Vagina (tissue), 2 donors: ENCODE data around the gene C1QTNF1. TPM values are rescaled to one million over a fixed set of nuclear protein-coding genes. Genes with fewer than 3 reads are reported as not detected.
A peak's percentile ranks its signal among the peaks of the same experiment; 100 is the strongest.

Source experiments
- DNase-seq, 2 donors: peaks; one replicate each; pipeline ENCODE4 v3.0.0-alpha.2; 2017; ENCODE audit errors: extremely low spot score in 2 of 2
- H3K27ac ChIP-seq: fragments of 200-600 bp; sonication (generic); one replicate; pipeline ENCODE4 v1.5.1; 2019
- H3K27me3 ChIP-seq: fragments of 200-600 bp; sonication (generic); one replicate; pipeline ENCODE4 v1.5.1; 2019
- H3K36me3 ChIP-seq, 2 donors: fragments of 200-600 bp; sonication (generic); one replicate each; pipeline ENCODE4 v1.5.1; 2017 to 2019
- H3K4me1 ChIP-seq: fragments of 200-600 bp; sonication (generic); one replicate; pipeline ENCODE4 v1.5.1; 2019
- H3K4me3 ChIP-seq, 2 donors: fragments of 200-600 bp; sonication (generic); 1 replicate in 1 of 2; 2 replicates in 1 of 2; pipeline ENCODE4 v1.5.1; 2016 to 2019
- H3K9me3 ChIP-seq: fragments of 200-600 bp; sonication (generic); one replicate; pipeline ENCODE4 v1.5.1; 2019
- CTCF ChIP-seq, 3 experiments: fragments of 450-650 bp in 2 of 3; fragments of 200-600 bp in 1 of 3; sonication (generic) in 1 of 3; IDR thresholded peaks; one replicate each; pipeline ENCODE4 v1.5.1; 2017 to 2019; ENCODE audit warnings: antibody characterized with exemption in 3 of 3, mild to moderate bottlenecking in 2 of 3, moderate library complexity in 2 of 3
- POLR2A ChIP-seq, 2 donors: fragments of 450-650 bp; IDR thresholded peaks; one replicate each; pipeline ENCODE4 v1.6.1; 2017; ENCODE audit warnings: antibody characterized with exemption in 2 of 2, mild to moderate bottlenecking in 2 of 2, moderate library complexity in 2 of 2
- POLR2AphosphoS5 ChIP-seq, 2 donors: sonication (generic); formaldehyde crosslinking; IDR thresholded peaks; one replicate each; pipeline ENCODE4 v1.9.0; 2017; ENCODE audit warnings: antibody characterized with exemption in 2 of 2, mild to moderate bottlenecking in 2 of 2, low read depth in 1 of 2; ENCODE audit not compliant: insufficient read depth in 1 of 2
- intact Hi-C: fragments of 100-400 bp; cut with DNase I; formaldehyde crosslinking; loops from one replicate; pipeline ENCODE4 v1.15.1; 2023
- total RNA-seq: library from RNA; depleted of rRNA; stranded (reverse); fragments of >200 nt; gene quantifications from one replicate; pipeline ENCODE4 v1.2.3, GENCODE V29; 2016

C1QTNF1 gene
- total RNA-seq, 1 donor from 2014 or later = 30.7 TPM

GRCh38 chr17:79038545-79039135 lies 14.7 kb downstream of the C1QTNF1 start:
- Histone ChIP-seq H3K27ac (peak overlapping the region; percentile 44), H3K4me1 (peaks cover 30% of the 10 kb centered on the region), H3K36me3 (no peaks in the 10 kb centered on the region), H3K27me3 (no peaks in the 10 kb centered on the region), H3K9me3 (no peaks in the 10 kb centered on the region), H3K4me3 (no peak overlapping the region)
- no peak for TF ChIP-seq CTCF (IDR thresholded peaks at IDR 0.05)
- TF ChIP-seq POLR2A (IDR thresholded peaks at IDR 0.05) = no peak
- peak; percentile 15 to 37 for TF ChIP-seq POLR2AphosphoS5 (IDR thresholded peaks at IDR 0.05; ENCODE audit: insufficient read depth in 1 of 2, low read depth in 1 of 2)
- intact Hi-C loops = no loop called here
- peak in 1 of 2 donors; percentile 97 for DNase-seq

GRCh38 chr17:79039171-79039570 lies 15.2 kb downstream of the C1QTNF1 start:
- no peaks in the 10 kb centered on the region for H3K27me3 ChIP-seq
- H3K36me3 ChIP-seq = no peaks in the 10 kb centered on the region
- intact Hi-C loops = no loop called here
- TF ChIP-seq CTCF (IDR thresholded peaks at IDR 0.05) (no peak), POLR2A (IDR thresholded peaks at IDR 0.05) (no peak), POLR2AphosphoS5 (IDR thresholded peaks at IDR 0.05; ENCODE audit: insufficient read depth in 1 of 2, low read depth in 1 of 2) (no peak)
- H3K4me1 ChIP-seq = peaks cover 26% of the 10 kb centered on the region
- H3K27ac ChIP-seq = peak overlapping the region; percentile 44
- DNase-seq = no peak
- H3K4me3 ChIP-seq = no peak overlapping the region
- no peaks in the 10 kb centered on the region for H3K9me3 ChIP-seq

GRCh38 chr17:79039886-79040285 lies 15.9 kb downstream of the C1QTNF1 start:
- H3K9me3 ChIP-seq = no peaks in the 10 kb centered on the region
- H3K27me3 ChIP-seq = no peaks in the 10 kb centered on the region
- intact Hi-C loops = no loop called here
- H3K4me3 ChIP-seq = no peak overlapping the region
- no peaks in the 10 kb centered on the region for H3K36me3 ChIP-seq
- DNase-seq = no peak
- TF ChIP-seq POLR2AphosphoS5 (IDR thresholded peaks at IDR 0.05; ENCODE audit: insufficient read depth in 1 of 2, low read depth in 1 of 2) = no peak
- no peak overlapping the region for H3K27ac ChIP-seq
- peaks cover 19% of the 10 kb centered on the region for H3K4me1 ChIP-seq

- intact Hi-C loops = no loop called here
- Histone ChIP-seq H3K36me3 (no peaks in the 10 kb centered on the region), H3K27me3 (no peaks in the 10 kb centered on the region), H3K9me3 (no peaks in the 10 kb centered on the region), H3K4me3 (no peak overlapping the region), H3K27ac (no peak overlapping the region), H3K4me1 (peaks cover 15% of the 10 kb centered on the region)
- DNase-seq = no peak
- TF ChIP-seq CTCF (IDR thresholded peaks at IDR 0.05) (no peak), POLR2AphosphoS5 (IDR thresholded peaks at IDR 0.05; ENCODE audit: insufficient read depth in 1 of 2, low read depth in 1 of 2) (no peak), POLR2A (IDR thresholded peaks at IDR 0.05) (no peak)
Observed at GRCh38 chr17:79041041-79041570, 17.1 kb downstream of the C1QTNF1 start.

GRCh38 chr17:79041723-79042420 lies 17.9 kb downstream of the C1QTNF1 start:
- no peaks in the 10 kb centered on the region for H3K36me3 ChIP-seq
- H3K27me3 ChIP-seq = no peaks in the 10 kb centered on the region
- peaks cover 17% of the 10 kb centered on the region for H3K4me1 ChIP-seq
- intact Hi-C loops = no loop called here
- no peak for DNase-seq
- H3K27ac ChIP-seq = no peak overlapping the region
- H3K4me3 ChIP-seq = no peak overlapping the region
- peak in 1 of 2 donors; percentile 13 for TF ChIP-seq POLR2AphosphoS5 (IDR thresholded peaks at IDR 0.05; ENCODE audit: insufficient read depth in 1 of 2, low read depth in 1 of 2)
- no peak for TF ChIP-seq POLR2A (IDR thresholded peaks at IDR 0.05)
- H3K9me3 ChIP-seq = no peaks in the 10 kb centered on the region
